D341Med (cell line): Measurements from ENCODE around the gene SMAD3.

Source experiments
- DNase-seq: peaks from one replicate; pipeline ENCODE4 v3.0.0; 2012; ENCODE audit warnings: low spot score

Gene SMAD3

DNA sequence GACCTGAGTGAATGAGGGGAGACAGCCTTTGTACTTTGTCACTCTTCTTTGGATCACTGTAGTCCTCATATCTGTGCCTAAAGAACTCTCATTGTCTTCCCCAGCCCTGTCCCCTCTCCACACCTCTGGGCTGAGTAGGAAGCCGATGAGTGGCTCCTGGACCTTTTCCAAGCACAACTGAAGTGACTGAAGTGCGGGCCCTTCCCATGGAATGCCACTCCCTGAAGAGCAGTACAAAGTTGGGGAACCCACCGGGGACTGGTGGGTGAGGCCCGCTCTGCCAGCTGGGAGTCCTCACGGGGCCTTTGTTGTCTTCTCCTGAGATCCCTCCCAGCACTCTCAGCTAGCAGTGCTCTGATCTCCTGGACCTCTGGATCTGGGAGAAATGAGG is 99.0 kb downstream of the SMAD3 start:
- DNase-seq = no peak

DNA sequence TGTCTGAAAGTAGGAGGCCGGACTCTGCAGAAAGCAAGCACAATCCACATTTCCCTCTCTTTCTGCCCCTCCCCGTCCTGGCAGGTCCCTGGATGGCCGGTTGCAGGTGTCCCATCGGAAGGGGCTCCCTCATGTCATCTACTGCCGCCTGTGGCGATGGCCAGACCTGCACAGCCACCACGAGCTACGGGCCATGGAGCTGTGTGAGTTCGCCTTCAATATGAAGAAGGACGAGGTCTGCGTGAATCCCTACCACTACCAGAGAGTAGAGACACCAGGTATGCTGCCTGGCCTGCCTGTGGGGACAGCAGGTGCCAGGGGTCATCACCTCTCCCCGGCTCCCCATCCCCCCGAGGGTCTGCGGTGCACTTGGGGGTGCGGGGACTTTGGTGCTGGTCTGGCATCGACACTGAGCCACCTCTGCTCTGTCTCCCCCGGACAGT is 99.4 kb downstream of the SMAD3 start:
- DNase-seq = no peak

DNA sequence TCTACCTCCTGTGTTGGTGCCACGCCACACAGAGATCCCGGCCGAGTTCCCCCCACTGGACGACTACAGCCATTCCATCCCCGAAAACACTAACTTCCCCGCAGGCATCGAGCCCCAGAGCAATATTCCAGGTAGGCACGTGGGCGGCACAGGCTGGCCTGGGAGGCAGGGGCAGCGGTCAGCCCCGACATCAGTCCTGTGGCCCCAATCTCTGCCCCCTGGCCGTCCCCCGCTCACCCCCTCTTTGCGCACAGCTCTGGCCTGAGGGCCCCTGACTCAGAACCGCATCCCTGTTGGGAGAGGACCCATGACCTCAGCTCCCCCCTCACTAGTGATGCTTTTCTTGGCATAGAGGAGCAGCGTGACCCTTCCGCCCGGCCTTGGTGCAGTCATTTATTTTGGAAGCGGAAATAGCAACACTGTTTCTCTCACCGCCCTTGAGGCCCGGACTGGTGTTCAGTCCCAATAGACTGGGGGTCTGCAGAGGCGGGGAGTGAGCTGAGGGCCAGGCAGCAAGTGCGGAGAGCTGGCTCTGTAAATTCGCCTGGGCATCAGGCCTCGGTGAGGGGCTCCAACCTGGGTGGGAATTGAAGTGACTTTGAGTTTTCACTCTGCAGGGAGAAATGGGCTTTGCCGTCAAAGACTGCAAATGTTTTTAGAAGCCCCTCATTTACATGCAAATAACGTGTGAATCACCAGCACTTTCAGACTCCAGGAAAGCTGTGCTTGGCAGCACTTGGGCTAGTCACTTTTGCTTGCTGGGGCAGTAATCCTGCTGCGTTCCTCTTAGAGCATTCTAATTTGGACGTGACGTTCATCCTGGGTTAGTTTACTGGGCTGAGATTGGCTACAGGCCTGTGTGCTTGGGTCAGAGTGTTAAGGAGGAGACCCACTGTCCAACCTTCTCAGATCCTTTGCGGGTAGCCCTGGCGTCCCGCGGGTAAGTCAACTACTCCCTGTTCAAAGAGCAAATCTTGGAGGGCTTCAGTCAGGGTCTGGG is 100.2 kb downstream of the SMAD3 start:
- no peak for DNase-seq

DNA sequence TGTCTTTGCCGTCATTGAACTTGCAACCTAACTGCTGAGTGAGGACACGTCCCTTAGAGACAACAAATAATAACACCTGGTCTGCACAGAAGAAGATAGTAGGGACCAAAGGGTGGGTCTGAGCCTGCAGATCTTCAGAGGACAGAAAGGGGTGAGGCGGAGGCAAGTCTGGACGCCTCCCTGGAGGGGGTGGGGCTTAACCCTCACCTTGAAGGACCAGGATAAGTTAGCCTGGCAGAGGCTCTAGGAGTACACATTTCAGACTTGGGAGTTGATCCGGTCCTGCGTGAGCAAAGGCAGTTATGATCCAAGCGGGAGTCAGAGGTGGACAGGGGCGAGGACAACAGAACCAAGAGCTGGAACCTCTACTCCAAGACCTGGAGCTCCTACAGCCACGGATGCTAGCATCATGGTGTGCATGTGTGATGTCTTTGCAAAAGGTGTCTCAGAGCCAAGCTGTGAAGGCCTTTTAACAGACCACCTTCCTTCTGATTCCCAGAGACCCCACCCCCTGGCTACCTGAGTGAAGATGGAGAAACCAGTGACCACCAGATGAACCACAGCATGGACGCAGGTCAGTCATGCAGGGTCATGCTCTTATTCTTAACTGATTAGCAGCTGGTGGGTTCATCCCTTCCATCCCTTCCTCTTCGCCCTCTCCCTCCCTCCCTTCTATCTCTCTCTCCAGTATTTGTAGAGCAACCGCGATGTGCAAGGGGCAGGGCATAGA is 101.0 kb downstream of the SMAD3 start:
- DNase-seq = no peak

DNA sequence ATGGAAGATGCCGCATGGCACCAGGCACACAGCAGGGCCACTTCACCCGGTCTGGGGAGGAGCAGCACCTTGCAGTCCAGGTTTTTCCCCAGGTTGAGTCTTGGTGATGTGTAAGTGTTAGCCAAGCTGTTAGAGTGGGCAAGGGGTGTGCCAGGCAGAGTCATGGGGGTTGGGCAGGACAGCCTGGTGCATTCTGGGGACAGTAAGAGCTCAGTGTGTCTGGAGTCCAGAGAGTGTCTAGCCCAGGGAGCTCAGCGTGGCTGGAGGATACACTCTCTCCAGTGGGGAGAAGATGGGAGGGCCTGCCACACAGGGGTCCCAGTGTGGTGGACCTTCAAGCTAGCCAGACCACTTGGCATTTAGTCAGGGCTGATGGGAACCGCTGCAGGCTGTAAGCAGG is 101.7 kb downstream of the SMAD3 start:
- no peak for DNase-seq

DNA sequence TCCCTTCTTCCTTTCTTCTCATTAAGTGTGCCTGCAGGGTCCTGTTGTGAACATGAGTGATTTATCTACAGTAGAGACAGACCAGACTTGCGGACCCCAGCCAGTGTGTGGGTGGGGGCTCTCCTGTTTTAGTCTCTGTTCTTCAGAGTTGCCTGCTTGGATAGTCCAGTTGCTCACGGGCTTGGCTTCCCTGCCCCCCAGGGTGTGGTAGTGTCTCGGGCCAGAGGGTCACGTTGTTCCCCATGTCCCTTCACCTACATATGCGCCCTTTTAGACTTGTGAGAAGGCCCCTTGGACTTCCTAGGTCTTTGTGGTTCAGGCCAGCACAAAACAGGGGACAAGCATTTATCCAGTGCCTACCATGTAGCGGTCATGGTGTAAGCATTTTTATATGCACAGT is 103.3 kb downstream of the SMAD3 start:
- no peak for DNase-seq

DNA sequence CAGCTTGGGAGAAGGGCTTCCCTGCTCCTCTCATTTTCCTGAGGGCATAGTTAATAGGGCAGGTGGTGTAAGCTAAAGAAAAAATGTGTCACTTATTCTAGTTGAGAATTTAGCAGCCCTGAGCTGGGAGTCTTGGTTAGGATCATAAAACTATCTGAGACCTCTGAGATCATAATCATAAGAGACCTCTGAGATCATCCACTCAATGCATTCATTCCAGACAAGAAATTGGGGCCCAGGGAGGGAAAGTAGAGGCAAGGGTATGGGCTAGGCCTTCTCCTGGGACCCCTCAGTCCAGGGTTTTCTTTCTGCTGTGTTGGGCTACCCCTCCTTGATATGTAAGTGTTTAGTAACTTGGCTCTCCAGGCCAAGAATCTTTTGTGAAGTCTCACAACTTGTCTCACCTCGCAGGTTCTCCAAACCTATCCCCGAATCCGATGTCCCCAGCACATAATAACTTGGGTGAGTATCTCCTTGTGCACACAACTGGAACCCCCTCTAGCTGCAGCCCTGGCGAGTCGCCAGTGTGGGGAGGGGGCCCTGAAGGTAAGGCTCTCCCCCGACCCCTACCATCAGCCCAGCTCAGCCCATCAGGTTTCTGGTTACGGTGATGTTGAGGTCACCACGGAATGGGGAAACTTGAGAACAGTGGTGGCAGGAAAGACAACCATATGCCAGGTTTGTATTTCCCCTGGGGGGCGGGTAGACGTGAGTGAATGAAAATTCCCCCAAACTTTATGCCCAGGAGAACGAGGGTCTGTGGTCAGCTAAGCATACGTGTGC is 104.9 kb downstream of the SMAD3 start:
- DNase-seq = no peak

DNA sequence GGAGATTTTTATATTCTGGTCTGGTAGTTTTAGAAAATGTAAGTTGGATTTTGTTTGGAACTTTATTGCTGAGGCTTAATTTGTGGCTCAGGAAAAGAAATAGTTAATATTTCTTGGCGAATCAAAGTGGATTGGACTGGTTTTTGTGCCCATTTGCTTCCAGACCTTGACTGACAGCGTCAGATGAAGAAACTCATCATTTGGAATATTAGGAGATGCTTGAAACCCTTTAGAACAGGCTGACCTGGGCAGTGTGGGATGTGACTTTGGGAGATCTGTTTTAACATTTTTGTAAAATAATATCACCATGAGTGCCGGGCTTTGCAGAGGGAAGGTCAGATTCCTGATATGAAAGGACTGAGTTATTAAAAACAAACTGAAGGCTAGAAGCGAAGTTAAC is 106.1 kb downstream of the SMAD3 start:
- DNase-seq = no peak

DNA sequence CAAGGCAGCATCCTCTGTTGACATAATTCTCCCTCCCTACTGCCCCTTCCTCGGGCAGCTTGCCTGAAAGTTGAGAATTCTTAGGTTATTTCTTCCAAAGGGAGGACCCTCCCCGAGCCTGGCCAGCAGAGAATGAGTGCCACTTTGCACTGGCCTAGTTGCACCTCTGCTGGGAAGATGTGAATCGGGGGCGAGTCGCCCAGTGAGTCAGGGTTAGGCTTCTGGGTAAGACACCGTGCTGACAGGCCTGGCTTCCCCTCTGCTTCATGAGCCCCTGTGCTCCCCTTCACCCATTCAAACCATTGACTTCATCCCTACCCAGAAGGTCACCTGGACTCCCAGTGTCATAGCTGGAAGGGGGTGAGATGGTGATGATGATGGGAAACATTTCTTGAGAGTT is 106.8 kb downstream of the SMAD3 start:
- DNase-seq = no peak

DNA sequence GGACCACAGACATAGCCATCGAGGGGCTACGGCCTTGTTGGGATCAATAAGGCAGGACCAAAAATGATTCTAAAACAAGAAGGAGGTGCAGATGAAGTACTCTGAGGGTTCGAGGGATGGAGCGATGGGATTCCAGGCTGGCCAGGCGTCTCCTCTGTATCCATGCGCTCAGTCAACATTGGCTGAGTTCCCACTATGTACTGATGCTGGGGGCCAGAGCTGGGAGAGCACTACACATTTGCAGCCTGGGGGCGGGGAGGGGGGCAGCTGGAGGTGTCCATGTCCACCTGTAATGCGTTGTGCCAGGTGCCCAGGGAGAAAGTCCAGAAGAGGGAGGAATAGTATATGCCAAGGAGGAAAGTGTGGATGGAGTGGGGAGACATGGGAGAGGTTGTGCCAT is 107.6 kb downstream of the SMAD3 start:
- DNase-seq = no peak

DNA sequence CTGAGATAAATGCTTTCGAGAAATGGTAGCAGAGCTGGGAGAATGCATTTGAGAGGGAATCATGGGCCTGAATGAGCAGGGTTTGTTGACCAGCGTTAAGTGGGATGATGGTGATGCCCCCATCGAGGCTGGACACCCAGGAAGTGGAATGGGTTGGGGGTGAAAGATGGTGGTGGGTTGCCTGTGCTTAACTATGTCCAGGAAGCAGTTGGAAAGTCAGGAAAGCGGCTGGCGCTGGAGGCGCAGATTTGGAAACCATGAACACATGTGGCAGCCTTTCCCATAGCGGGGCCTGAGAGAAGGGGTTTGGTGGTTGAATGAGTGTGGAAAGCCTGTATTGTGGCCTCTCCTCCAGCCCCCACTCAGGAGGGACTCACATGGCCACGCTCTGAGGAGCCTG is 108.4 kb downstream of the SMAD3 start:
- no peak for DNase-seq

DNA sequence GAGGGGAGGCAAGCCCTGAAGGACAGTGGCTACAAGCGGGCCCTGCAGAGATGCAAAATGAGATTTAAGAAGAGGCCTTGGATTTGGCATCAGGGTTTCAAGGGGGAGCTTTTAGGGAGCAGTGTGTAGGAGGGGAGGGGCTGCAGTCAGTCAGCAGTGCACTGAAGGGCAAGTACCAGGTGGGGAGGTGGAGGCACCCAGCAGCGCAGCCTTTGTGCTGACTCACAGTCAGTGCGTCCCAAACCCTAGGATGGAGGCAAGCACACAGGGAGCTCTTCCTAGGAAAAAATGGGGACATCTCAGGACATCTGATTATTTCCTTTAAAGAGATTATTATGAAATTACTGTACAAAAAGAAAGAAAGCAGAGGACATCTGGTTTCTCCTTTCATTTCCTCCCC is 109.0 kb downstream of the SMAD3 start:
- no peak for DNase-seq

DNA sequence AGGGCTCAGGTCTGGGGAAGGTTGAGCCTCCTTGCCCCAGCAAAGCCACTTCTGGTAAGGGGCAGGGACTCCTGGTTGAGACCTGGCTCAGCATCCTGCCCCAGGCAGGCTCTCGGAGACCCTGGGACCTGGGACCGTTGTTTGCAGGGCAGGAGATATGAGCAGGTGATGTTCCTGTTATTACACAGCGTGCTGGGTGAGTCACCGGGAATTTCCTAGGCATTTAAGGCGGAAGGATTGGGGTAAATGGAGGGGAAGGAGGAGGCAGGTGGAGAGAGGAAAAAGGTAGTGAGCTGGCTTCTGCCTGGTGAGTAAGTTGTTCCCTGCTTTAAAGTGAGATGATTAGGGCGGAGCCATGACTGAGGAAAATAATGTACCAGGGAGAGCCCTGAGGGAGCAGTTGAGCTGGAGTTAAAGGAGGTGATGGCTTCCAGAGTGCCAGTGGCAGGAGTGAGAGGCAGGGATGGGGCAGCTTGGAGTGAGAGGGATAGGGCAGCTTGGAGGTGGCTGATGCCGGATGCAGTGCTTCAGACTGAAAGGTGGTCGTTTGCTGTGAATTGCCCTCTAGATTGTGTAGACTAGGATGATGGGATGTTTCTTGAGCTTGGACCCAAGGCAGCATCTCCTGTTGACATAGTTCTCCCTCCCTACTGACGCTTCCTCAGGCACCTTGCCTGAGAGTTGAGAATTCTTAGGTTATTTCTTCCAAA is 109.6 kb downstream of the SMAD3 start:
- no peak for DNase-seq

DNA sequence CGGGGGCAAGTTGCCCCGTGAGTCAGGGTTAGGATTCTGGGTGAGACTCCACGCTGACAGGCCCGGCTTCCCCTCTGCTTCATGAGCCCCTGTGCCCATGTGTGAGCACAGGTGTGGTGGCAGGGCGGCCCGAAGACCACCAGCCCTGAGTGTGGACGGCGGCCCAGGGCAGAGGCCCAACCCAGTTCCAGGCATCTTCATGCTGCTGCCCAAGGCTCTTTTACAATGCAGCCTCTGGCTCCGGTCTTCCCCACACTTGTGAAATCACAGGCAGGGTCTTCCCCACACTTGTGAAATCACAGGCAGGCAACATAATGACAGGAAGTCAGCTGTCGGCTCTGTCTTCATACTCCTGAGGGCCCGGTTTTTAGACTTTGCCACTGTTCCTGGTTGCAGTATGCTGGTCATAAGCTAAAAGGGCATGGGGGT is 110.3 kb downstream of the SMAD3 start:
- no peak for DNase-seq

DNA sequence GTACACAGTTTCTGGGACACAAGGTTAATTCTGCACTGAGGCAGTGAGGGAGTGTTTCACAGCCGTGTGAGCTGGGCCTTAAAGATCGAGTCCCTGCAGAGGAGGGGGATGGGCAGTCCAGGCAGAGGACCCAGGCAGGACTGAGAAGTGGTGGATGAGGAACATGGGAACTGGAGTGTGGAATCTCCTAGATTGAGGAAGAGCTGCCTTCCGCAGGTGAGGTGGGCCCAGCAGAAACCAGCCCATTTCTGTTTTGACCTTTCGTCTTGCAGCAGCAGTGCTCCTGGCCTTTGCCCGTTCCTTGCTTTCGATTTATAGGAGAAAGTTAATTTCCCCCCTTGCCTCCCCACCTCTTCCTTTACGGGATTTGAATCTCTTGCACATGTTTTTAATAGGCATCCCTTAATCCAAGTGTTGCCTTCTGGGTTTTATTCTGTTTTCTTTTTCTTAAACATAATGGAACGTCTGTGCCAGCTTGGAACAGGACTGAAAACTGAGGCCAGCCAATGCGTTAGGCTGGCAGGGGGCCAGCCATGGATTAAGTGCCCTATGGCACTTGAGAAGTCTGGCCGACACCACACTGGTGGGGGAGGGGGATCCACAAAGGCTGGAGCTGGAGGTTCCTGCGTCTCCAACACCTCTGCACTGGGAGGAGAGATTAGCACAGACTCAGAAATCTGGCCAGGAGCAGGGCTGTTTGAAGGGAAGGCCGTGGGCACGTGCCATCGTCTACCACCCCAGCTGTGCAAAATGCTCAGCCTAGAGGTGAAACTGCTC is 111.0 kb downstream of the SMAD3 start:
- peak; percentile 68 for DNase-seq

DNA sequence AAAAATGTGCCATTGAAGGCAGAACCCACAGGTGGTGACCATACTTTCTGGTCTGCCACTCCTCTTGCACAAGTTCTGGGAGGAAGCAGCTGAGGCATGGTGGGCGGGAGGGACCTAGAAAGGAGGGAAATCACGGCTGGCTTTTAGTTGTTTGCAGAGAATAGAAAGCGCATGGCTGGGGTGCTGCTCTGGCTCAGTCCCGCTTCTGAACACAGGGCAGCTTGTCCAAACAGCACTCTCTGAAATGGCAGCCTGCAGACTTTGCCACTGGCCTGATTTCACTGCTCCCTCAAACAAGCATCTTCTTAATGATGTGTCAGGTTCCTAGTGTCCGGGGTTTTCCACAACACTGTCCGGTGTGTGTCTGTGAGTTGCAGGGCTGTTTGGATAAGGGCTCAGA is 112.3 kb downstream of the SMAD3 start:
- no peak for DNase-seq

DNA sequence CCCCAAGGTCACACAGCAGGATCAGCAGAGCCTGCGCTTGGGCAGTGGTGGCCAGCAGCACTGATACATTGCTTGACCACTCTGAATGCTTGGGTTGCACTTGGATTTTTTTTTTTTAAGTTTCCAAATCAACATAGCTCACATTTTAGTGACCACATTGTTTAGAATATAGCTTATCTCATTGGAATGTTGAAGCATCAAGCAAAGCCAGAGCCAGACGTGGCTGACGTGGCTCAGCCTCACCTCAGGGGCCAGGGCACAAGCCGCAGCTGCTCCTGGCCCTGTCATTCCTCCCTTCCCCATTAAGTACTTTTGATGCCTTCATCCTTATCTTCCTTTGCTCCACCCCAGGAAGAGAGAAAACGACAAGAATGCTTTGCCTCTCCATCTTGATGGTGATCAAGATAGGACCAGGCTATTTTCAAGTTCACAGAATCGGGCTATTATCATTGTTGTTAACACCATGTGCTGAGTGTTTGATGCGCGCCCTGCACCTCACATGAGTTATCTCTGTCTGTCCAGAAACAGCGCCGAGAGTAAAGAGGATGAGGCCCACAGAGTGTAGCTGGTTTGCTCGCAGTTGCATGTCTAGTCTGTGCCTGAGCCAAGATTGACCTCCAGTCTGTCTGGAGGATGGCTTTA is 113.3 kb downstream of the SMAD3 start:
- DNase-seq = no peak

DNA sequence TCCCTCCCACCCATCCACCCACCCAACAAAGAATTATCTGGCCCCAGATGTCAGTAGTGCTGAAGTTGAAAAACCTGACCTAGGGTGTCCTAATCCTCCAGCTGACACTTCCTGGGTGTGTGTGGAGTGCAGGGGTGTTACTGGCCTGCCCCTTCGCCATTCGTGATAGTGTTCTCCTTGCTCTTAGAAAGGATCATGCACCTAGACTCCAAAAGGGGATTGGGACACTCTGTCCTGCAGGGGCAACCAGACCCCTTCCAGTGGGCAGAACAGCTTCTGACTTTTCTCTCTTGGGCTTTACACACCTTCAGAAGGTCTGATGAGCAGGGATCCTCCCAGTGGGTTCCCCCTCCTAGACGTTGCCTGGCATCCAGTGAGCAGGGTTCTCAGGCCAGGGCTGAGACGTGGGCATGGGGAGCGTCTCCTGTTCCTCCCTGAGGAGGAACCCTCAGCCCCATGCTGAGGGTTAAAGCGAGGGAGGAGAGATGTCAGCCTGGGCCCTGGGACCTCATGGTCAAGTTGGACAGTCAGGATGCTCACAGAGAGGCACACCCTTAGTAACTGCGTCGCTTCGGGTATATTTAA is 114.1 kb downstream of the SMAD3 start:
- DNase-seq = no peak

DNA sequence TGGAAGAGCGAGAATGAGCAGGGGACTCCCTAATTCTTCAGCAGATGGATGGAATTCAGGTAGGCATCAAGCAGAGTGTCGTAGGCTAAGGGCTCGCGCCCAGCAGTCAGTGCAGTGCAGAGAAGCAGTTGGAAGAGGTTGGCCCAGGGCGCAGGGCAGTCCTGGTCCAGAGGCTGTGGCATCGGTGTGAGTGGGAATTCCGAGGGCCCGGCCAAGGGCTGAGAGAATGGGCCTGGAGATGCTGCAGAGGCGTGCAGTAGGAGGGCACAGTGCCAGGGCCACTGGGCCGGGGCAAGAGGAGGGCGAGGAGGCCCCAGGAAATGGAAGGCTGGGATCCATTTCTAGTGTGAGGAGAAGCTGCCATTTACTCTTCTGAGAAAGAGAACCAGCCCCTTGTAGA is 114.6 kb downstream of the SMAD3 start:
- no peak for DNase-seq
